Psoas muscle (tissue), 8 donors: Measurements from ENCODE around the gene UMODL1. TPM values are rescaled to one million over a fixed set of nuclear protein-coding genes. Genes with fewer than 3 reads are reported as not detected.

Experiments used
- ATAC-seq, 4 donors: fragments of 200-7000 bp; cut with Tn5 transposase; one replicate each; pipeline ENCODE4 v1.9.1; 2020; ENCODE audit warnings: moderate library complexity in 3 of 4, mild to moderate bottlenecking in 2 of 4
- DNase-seq, 2 donors: peaks; one replicate each; pipeline ENCODE4 v3.0.0-alpha.2; 2020
- H3K27ac ChIP-seq: fragments of 200-600 bp; one replicate; pipeline ENCODE4 v1.8.0; 2022
- H3K27me3 ChIP-seq, 3 donors: fragments of 200-600 bp in 1 of 3; one replicate each; pipeline versions ENCODE4 v1.6.1 to v1.8.0; 2013 to 2022; ENCODE audit warnings: low read length in 2 of 3, mild to moderate bottlenecking in 2 of 3, moderate library complexity in 1 of 3; ENCODE audit not compliant: insufficient read depth in 3 of 3
- H3K36me3 ChIP-seq, 2 donors: fragments of 200-600 bp in 1 of 2; one replicate each; pipeline versions ENCODE4 v1.6.1 to v1.8.0; 2013 to 2022; ENCODE audit warnings: low read depth in 1 of 2, mild to moderate bottlenecking in 1 of 2, moderate library complexity in 1 of 2; ENCODE audit not compliant: insufficient read depth in 1 of 2
- H3K4me1 ChIP-seq: fragments of 200-600 bp; one replicate; pipeline ENCODE4 v1.8.0; 2022
- H3K4me3 ChIP-seq: fragments of 200-600 bp; one replicate; pipeline ENCODE4 v1.8.0; 2022; ENCODE audit warnings: mild to moderate bottlenecking
- H3K9me3 ChIP-seq: fragments of 200-600 bp; one replicate; pipeline ENCODE4 v1.8.0; 2022
- WGBS, 3 donors: extraction: QIAGEN DNeasy Blood & Tissue Kit; methylation state at CpG; one replicate each; pipeline versions ENCODE4 v1.1.6 to v1.1.7; 2013; 5-methylcytosine and 5-hydroxymethylcytosine counted together
- intact Hi-C, 2 donors: fragments of 100-400 bp; cut with DNase I; formaldehyde crosslinking; loops; one replicate each; pipeline versions ENCODE4 v1.11.0 to v1.14.2; 2022
- polyA plus RNA-seq, 3 donors: library from polyadenylated mRNA; stranded (reverse); fragments of 200-250 nt; gene quantifications; one replicate each; pipeline ENCODE4 v1.2.3, GENCODE V29; 2013
- total RNA-seq, 4 donors: library from RNA; stranded (reverse); fragmentation: NEBNext Ultra II Directional in 2 of 4; extraction: Animal tissue kit (Norgen Biotek cat#: 25700) in 2 of 4; gene quantifications; one replicate each; pipeline versions ENCODE4 v1.2.1 to v1.2.4, GENCODE V29; 2021 to 2023
- TF ChIP-seq, protein P1 (sequence below): fragments of 200-600 bp; IDR thresholded peaks from one replicate; pipeline ENCODE4 v1.8.0; 2022; ENCODE audit warnings: antibody characterized with exemption
- donor health status: healthy with polysubstance abuse.
- donor health status: DM: no; HTN: no; CAD: no; lungs with moderate emphysema.
- donor health status: Bipolar disorder and iron deficiency.
- donor health status: healthy.
- donor health status: DM: yes; HTN: yes; CAD: no.
- donor health status: DM: no; HTN: no; CAD: no.
- donor health status: DM: no; HTN: no; CAD: no.
- donor health status: DM: yes; HTN: yes; CAD: no.

The UMODL1 gene
- total and polyA plus RNA-seq, 7 donors: not detected

DNA sequence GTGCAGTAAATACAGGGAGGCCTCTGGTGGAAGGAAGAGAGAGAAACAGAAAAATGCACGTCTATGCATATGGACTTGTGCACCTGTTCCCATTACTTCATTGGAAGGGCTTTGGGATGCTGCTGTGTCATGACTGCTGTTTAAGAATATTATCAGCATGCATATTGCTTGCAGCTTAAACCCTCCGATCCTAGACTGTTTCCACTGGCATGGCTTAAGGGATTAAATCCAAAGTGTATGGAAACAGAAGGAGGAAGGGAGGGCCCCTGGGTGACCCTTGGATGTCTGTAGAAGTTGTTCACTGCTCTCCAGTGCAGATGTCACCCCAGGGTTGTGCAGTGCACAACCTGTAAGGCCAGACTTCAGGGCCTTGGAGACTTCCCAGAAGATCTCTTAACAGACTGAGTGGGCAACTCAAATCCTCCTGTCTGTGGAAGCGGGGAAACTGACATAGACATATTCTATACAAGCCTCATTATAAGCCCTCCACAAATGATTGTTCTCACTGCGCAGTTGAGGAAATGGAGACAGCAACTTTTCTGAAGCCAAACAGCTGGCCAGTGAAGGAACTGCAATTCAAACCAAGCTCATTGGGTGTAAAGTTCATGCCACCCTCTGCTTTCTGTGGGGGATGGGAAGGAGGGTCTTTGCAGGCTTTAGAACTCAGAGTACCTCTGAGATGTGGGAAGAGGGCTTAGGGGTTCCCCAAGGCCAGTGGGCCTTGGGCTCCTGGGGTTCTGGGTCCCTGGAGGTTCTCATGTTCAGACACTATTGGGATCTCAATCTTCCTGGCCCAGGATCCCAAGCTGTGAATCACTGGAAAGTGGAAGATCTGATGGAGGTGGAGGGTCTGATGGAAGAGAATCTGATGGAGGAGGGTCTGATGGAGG is 73.8 kb downstream of the UMODL1 start:
- Histone ChIP-seq H3K36me3 (no peaks in the 10 kb centered on the region), H3K4me1 (no peaks in the 10 kb centered on the region), H3K4me3 (no peak overlapping the region), H3K27me3 (no peaks in the 10 kb centered on the region), H3K9me3 (no peaks in the 10 kb centered on the region), H3K27ac (no peak overlapping the region)
- DNase-seq: no peak
- intact Hi-C loops: loop anchor here (5.0 to 10.0 kb wide), 4 partner anchors 112 to 307 kb away; no protein-coding TSS in a partner anchor
- 50 to 63% (median 62%) methylated on average over 4 of the region's 4 CpGs for WGBS, 3 donors
- TF ChIP-seq, protein P1, sequence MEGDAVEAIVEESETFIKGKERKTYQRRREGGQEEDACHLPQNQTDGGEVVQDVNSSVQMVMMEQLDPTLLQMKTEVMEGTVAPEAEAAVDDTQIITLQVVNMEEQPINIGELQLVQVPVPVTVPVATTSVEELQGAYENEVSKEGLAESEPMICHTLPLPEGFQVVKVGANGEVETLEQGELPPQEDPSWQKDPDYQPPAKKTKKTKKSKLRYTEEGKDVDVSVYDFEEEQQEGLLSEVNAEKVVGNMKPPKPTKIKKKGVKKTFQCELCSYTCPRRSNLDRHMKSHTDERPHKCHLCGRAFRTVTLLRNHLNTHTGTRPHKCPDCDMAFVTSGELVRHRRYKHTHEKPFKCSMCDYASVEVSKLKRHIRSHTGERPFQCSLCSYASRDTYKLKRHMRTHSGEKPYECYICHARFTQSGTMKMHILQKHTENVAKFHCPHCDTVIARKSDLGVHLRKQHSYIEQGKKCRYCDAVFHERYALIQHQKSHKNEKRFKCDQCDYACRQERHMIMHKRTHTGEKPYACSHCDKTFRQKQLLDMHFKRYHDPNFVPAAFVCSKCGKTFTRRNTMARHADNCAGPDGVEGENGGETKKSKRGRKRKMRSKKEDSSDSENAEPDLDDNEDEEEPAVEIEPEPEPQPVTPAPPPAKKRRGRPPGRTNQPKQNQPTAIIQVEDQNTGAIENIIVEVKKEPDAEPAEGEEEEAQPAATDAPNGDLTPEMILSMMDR: no peak
- peak in 2 of 4 donors; percentile 18 to 21 for ATAC-seq

DNA sequence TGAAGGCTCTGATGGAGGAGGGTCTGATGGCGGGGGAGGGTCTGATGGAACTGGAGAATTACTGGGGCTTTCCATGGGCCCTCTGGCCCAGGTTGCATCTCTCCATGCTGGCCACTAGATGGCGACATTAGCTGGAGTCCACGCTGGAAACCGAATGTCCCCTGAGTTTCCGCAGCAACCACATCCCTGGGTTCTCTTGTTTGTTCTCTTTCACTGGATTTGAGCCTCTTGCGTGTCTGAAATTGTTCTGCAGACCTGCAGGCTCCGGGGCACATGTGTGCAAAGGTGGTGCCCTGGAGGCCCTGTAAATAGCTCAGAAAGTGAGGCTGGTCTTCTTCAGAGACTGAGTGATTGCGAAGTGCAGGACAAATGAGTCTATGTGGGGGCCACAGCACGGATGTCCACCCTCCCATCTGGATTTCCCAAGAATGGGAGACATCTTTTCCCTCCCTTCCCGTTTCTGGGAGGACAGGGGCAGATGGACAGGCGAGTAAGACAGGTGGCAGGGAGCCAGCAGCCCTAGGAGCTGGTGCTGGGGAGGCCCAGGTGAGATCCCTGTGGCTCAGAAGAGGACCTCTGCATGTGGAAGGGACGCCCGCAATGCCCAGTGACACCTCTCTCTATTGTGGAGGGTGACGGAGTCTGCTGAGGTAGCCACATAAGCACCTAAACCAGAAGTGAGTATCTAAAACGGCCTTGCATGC is 74.6 kb downstream of the UMODL1 start:
- Histone ChIP-seq H3K27ac (no peak overlapping the region), H3K4me1 (no peaks in the 10 kb centered on the region), H3K4me3 (no peak overlapping the region), H3K27me3 (no peaks in the 10 kb centered on the region), H3K9me3 (no peaks in the 10 kb centered on the region), H3K36me3 (no peaks in the 10 kb centered on the region)
- 35 to 40% (median 38%) methylated on average over 15 of the region's 15 CpGs for WGBS, 3 donors
- intact Hi-C loops: loop anchor here (2.0 to 10.0 kb wide), 5 partner anchors 112 to 307 kb away; no protein-coding TSS in a partner anchor
- DNase-seq: peak in 1 of 2 donors; percentile 66
- peak; percentile 74 to 90 (median 80) for ATAC-seq
- TF ChIP-seq, protein P1: peak; percentile 95

DNA sequence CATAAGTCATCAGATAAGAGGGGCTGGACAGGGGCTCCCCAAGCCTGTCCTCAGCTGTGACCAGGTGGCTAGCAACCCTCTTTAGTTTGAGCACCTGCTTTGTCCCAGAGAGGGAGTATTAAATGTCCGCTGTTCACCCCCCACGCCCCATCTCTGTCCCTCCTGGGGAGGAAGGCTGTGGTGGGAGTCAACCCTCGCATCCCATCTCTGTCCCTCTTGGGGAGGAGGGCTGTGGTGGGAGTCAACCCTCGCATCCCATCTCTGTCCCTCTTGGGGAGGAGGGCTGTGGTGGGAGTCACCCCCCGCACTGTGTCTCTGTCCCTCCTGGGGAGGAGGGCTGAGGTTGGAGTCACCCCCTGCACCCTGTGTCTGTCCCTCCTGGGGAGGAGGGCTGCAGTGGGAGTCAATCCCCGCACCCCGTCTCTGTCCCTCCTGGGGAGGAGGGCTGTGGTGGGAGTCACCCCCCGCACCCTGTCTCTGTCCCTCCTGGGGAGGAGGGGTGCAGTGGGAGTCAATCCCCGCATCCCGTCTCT is 75.2 kb downstream of the UMODL1 start:
- ATAC-seq (no peak), DNase-seq (no peak)
- H3K4me1 ChIP-seq: no peaks in the 10 kb centered on the region
- no peak overlapping the region for H3K27ac ChIP-seq
- H3K27me3 ChIP-seq: no peaks in the 10 kb centered on the region
- no peaks in the 10 kb centered on the region for H3K36me3 ChIP-seq
- 93 to 95% (median 94%) methylated on average over 8 to 10 of the region's 10 CpGs for WGBS, 3 donors
- TF ChIP-seq, protein P1: no peak
- H3K4me3 ChIP-seq: no peak overlapping the region
- no peaks in the 10 kb centered on the region for H3K9me3 ChIP-seq
- intact Hi-C loops: loop anchor here (2.0 to 10.0 kb wide), 5 partner anchors 111 to 306 kb away; no protein-coding TSS in a partner anchor

DNA sequence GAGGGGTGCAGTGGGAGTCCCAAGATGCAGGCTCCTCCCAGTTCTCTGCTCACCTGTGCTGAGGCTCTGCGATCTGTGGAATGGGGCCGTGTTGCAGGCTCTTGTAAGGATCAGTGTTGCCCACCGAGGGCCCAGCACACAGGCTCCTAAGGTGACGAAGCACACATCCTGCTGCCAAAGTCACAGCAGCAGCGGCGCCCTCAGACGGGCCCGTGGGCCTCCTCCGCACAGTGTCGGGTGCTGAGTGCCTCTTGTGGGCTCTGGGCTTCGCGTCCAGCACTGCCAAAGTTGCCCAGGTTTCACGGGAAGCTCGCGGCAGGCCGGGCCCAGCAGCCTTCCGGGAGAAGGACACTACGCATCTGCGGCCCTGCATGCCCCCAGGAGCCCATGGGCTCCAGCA is 75.7 kb downstream of the UMODL1 start:
- DNase-seq (peak in 1 of 2 donors; percentile 52), ATAC-seq (no peak)
- Histone ChIP-seq H3K27ac (no peak overlapping the region), H3K4me3 (no peak overlapping the region), H3K36me3 (no peaks in the 10 kb centered on the region), H3K9me3 (no peaks in the 10 kb centered on the region), H3K27me3 (no peaks in the 10 kb centered on the region), H3K4me1 (no peaks in the 10 kb centered on the region)
- intact Hi-C loops: loop anchor here (2.0 to 10.0 kb wide), 5 partner anchors 110 to 305 kb away; no protein-coding TSS in a partner anchor
- WGBS, 3 donors: 82 to 88% (median 86%) methylated on average over 19 of the region's 19 CpGs
- TF ChIP-seq, protein P1: no peak
